ENCODE measurements around the gene TRAPPC2. TPM values are rescaled to one million over a fixed set of nuclear protein-coding genes. Genes with fewer than 3 reads are reported as not detected.

The TRAPPC2 gene
- total and polyA plus RNA-seq, 2 of the 13 experiments (the other 11 are each of a cell fraction or from before 2014, with no cell fraction given) = 4.4 to 8.1 TPM

- FAIRE-seq (no peak), DNase-seq (ENCODE audit: low spot score) (no peak), ATAC-seq (no peak)
- no peak for TF ChIP-seq GLI4 (CRISPR knock-in tag; IDR thresholded peaks at IDR 0.05; ENCODE audit: borderline replicate concordance)
- no peak for TF ChIP-seq SIN3B (IDR thresholded peaks at IDR 0.05; ENCODE audit: low read length)
- TF ChIP-seq ZNF780A (CRISPR knock-in tag; IDR thresholded peaks at IDR 0.05) = no peak
- TF ChIP-seq TOPORS (CRISPR knock-in tag; IDR thresholded peaks at IDR 0.05) = no peak
- no peak for TF ChIP-seq HMGXB3 (CRISPR knock-in tag; IDR thresholded peaks at IDR 0.05; ENCODE audit: borderline replicate concordance)
- TF ChIP-seq HOXA3 (CRISPR knock-in tag; IDR thresholded peaks at IDR 0.05) = no peak
- no TSS peak for BruUV-seq (replicated peaks)
- no peaks in the 10 kb centered on the region for H3K36me3 ChIP-seq (replicated peaks in 1 of 2; ENCODE audit: control insufficient read depth in 1 of 2, insufficient read depth in 2 of 2, low read length in 2 of 2)
- CTCF ChIA-PET (ENCODE audit: low intra/inter-chr PET ratio, low total read pairs) = no interaction called here
- no peaks in the 10 kb centered on the region for H3K9me3 ChIP-seq (ENCODE audit: low read length)
- 100% methylated on average over 3 of the region's 5 CpGs for WGBS (ENCODE audit: low lambda C conversion rate)
- H3K27me3 ChIP-seq (ENCODE audit: control insufficient read depth in 1 of 2, insufficient read depth in 2 of 2, low read length in 2 of 2) = no peaks in the 10 kb centered on the region
- intact Hi-C loops (cut with micrococcal nuclease; ENCODE audit: unreplicated experiment) (no loop called here), in situ Hi-C loops (cut with HindIII; ENCODE audit: extremely low pct_ligation_motif_present, low pct_unique_long_range_greater_than_20kb) (no loop called here)
- no peak overlapping the region for H3K4me3 ChIP-seq (replicated peaks in 1 of 3; ENCODE audit: insufficient read depth in 1 of 3, low read depth in 2 of 3, low read length in 3 of 3)
- no peak overlapping the region for H2AFZ ChIP-seq (ENCODE audit: low read length)
- no peak overlapping the region for H3K27ac ChIP-seq (ENCODE audit: extremely low read length, insufficient read depth, low read length)
- POLR2A ChIA-PET = interaction anchor here (1.5 kb wide), 1 partner anchor 13 kb away, joined by 3 read pairs; the partner anchor contains the start of gene RAB9A
- H4K20me1 ChIP-seq (ENCODE audit: insufficient read depth, low read length) = 0 out of 2 replicates have a peak, but pooled peaks cover 3% of the 10 kb centered on the region
- no peak overlapping the region for H3K9ac ChIP-seq (ENCODE audit: insufficient read depth, low read depth, low read length)
- H3K4me2 ChIP-seq (ENCODE audit: low read depth, low read length) = no peak overlapping the region
- H3K4me1 ChIP-seq (ENCODE audit: insufficient read depth, low read length) = no peaks in the 10 kb centered on the region
- H3K79me2 ChIP-seq (ENCODE audit: insufficient read depth, low read length) = peaks cover 35% of the 10 kb centered on the region
Measured at GRCh38 chrX:13702111-13702789, 32.2 kb downstream of the TRAPPC2 start.
